ENCODE results near the gene PREX1. TPM values are rescaled to one million over a fixed set of nuclear protein-coding genes. Genes with fewer than 3 reads are reported as not detected.

PREX1 gene
- total RNA-seq, 3 donors from 2014 or later: 53.1 to 84.2 (median 65.1) TPM

GRCh38 chr20:48626226-48626937 lies 201.4 kb downstream of the PREX1 start:
- no peak for DNase-seq (ENCODE audit: low spot score in 2 of 2)
- H3K4me1 ChIP-seq: no peaks in the 10 kb centered on the region
- no peaks in the 10 kb centered on the region for H3K27me3 ChIP-seq
- H3K36me3 ChIP-seq: no peaks in the 10 kb centered on the region
- no peaks in the 10 kb centered on the region for H3K9me3 ChIP-seq
- H3K4me3 ChIP-seq: no peak overlapping the region
- H3K27ac ChIP-seq: no peak overlapping the region
- intact Hi-C loops (cut with DNase I; ENCODE audit: low total_unique reads): loop anchor here (10.0 kb wide), 1 partner anchor 962 kb away; no protein-coding TSS in a partner anchor
- TF ChIP-seq POLR2AphosphoS5 (IDR thresholded peaks at IDR 0.05): no peak
- TF ChIP-seq POLR2A (IDR thresholded peaks at IDR 0.05): no peak
- no peak for TF ChIP-seq CTCF (IDR thresholded peaks at IDR 0.05)

GRCh38 chr20:48625136-48625900 lies 202.5 kb downstream of the PREX1 start:
- no peaks in the 10 kb centered on the region for H3K36me3 ChIP-seq
- no peaks in the 10 kb centered on the region for H3K27me3 ChIP-seq
- H3K27ac ChIP-seq: no peak overlapping the region
- H3K4me1 ChIP-seq: peaks cover under 1 to 5% of the 10 kb centered on the region in 2 donors
- no peaks in the 10 kb centered on the region for H3K9me3 ChIP-seq
- intact Hi-C loops (cut with DNase I; ENCODE audit: low total_unique reads): loop anchor here (10.0 kb wide), 1 partner anchor 961 kb away; no protein-coding TSS in a partner anchor
- H3K4me3 ChIP-seq: no peak overlapping the region
- no peak for TF ChIP-seq CTCF (IDR thresholded peaks at IDR 0.05)
- TF ChIP-seq POLR2A (IDR thresholded peaks at IDR 0.05): no peak
- no peak for TF ChIP-seq POLR2AphosphoS5 (IDR thresholded peaks at IDR 0.05)
- DNase-seq (ENCODE audit: low spot score in 2 of 2): no peak

GRCh38 chr20:48624315-48625020 lies 203.3 kb downstream of the PREX1 start:
- TF ChIP-seq CTCF (IDR thresholded peaks at IDR 0.05): no peak
- no peak for TF ChIP-seq POLR2AphosphoS5 (IDR thresholded peaks at IDR 0.05)
- no peak for TF ChIP-seq POLR2A (IDR thresholded peaks at IDR 0.05)
- DNase-seq (ENCODE audit: low spot score in 2 of 2): no peak
- Histone ChIP-seq H3K36me3 (no peaks in the 10 kb centered on the region), H3K4me3 (no peak overlapping the region), H3K27ac (no peak overlapping the region), H3K4me1 (peaks cover 3 to 11% of the 10 kb centered on the region in 2 donors), H3K9me3 (no peaks in the 10 kb centered on the region), H3K27me3 (no peaks in the 10 kb centered on the region)
- intact Hi-C loops (cut with DNase I; ENCODE audit: low total_unique reads): loop anchor here (10.0 kb wide), 1 partner anchor 960 kb away; no protein-coding TSS in a partner anchor

- no peak for TF ChIP-seq POLR2AphosphoS5 (IDR thresholded peaks at IDR 0.05)
- no peak for TF ChIP-seq POLR2A (IDR thresholded peaks at IDR 0.05)
- no peak for TF ChIP-seq CTCF (IDR thresholded peaks at IDR 0.05)
- peaks cover 3 to 11% of the 10 kb centered on the region in 2 donors for H3K4me1 ChIP-seq
- no peak for DNase-seq (ENCODE audit: low spot score in 2 of 2)
- H3K9me3 ChIP-seq: no peaks in the 10 kb centered on the region
- no peak overlapping the region for H3K27ac ChIP-seq
- H3K4me3 ChIP-seq: no peak overlapping the region
- intact Hi-C loops (cut with DNase I; ENCODE audit: low total_unique reads): loop anchor here (10.0 kb wide), 1 partner anchor 959 kb away; no protein-coding TSS in a partner anchor
- H3K36me3 ChIP-seq: no peaks in the 10 kb centered on the region
- no peaks in the 10 kb centered on the region for H3K27me3 ChIP-seq
Measured at GRCh38 chr20:48623906-48624265, 203.9 kb downstream of the PREX1 start.
